Endothelial cell of umbilical vein (primary cell): Measurements from ENCODE around the gene RNF145. TPM values are rescaled to one million over a fixed set of nuclear protein-coding genes. Genes with fewer than 3 reads are reported as not detected.

Experiments used
- BruUV-seq: library from RNA; stranded (reverse); fragments of 400-500 nt; replicated peaks from 2 replicates; lab custom pipeline; 2021; lab: Mats Ljungman, UMichigan
- CTCF ChIA-PET: fragments of 300-600, 350-600 bp; sonication (Branson Sonifier 250); formaldehyde crosslinking; loops from one replicate; lab custom pipeline; 2021; ENCODE audit warnings: antibody characterized with exemption, inconsistent platforms; lab: Charles Lee
- POLR2A ChIA-PET: fragments of 300-600, 350-600 bp; sonication (Branson Sonifier 250); formaldehyde crosslinking; loops from one replicate; lab custom pipeline; 2021; ENCODE audit warnings: antibody characterized with exemption, inconsistent platforms; lab: Charles Lee
- DNase-seq: peaks from one replicate; pipeline ENCODE4 v3.0.0-alpha.2; 2011; ENCODE audit warnings: low read depth, low spot score
- FAIRE-seq: peaks from 2 replicates; lab custom pipeline; 2011; peaks lifted over from hg19 to GRCh38; lab: Jason Lieb, UNC
- H2AFZ ChIP-seq: 2 replicates; pipeline ENCODE4 v1.6.0; 2012; ENCODE audit warnings: low read depth, low read length, control low read depth, inconsistent platforms
- H3K27ac ChIP-seq: 2 replicates; pipeline ENCODE4 v1.5.1; 2011; ENCODE audit warnings: low read depth, mild to moderate bottlenecking, control low read depth, low read length, moderate library complexity; ENCODE audit not compliant: insufficient read depth
- H3K27me3 ChIP-seq, 2 experiments: 2 replicates each; pipeline versions ENCODE4 v1.6.0 to v1.6.1; 2011; ENCODE audit warnings: low read length in 2 of 2, mixed read lengths in 1 of 2; ENCODE audit not compliant: control insufficient read depth in 2 of 2, insufficient read depth in 2 of 2
- H3K36me3 ChIP-seq, 2 experiments: 2 replicates in 1 of 2; 3 replicates in 1 of 2; pipeline ENCODE4 v1.5.1; 2011; ENCODE audit warnings: low read length in 2 of 2, mild to moderate bottlenecking in 1 of 2, moderate library complexity in 1 of 2; ENCODE audit not compliant: control insufficient read depth in 2 of 2, insufficient read depth in 2 of 2; ENCODE audit errors: extremely low read depth in 1 of 2
- H3K4me1 ChIP-seq: 3 replicates; pipeline ENCODE4 v1.5.1; 2011; ENCODE audit warnings: mild to moderate bottlenecking, low read length; ENCODE audit not compliant: control insufficient read depth, insufficient read depth; ENCODE audit errors: extremely low read depth
- H3K4me2 ChIP-seq: 2 replicates; pipeline ENCODE4 v1.6.1; 2011; ENCODE audit warnings: low read length, control low read depth, mixed read lengths; ENCODE audit not compliant: insufficient read depth
- H3K4me3 ChIP-seq, 3 experiments: fragments of 200-600 bp in 1 of 3; sonication (generic), shearing (Covaris generic) in 1 of 3; replicated peaks in 1 of 3; 2 replicates each; pipeline ENCODE4 v1.5.1; 2011 to 2016; ENCODE audit warnings: control low read depth in 3 of 3, low read length in 3 of 3, mild to moderate bottlenecking in 2 of 3, inconsistent platforms in 1 of 3, low read depth in 1 of 3, moderate library complexity in 1 of 3; ENCODE audit not compliant: insufficient read depth in 1 of 3
- H3K79me2 ChIP-seq: 2 replicates; pipeline ENCODE4 v1.6.0; 2012; ENCODE audit warnings: low read length, inconsistent platforms; ENCODE audit not compliant: control insufficient read depth, insufficient read depth
- H3K9ac ChIP-seq: replicated peaks from 2 replicates; pipeline ENCODE3; 2011; ENCODE audit warnings: low read length, control low read depth; ENCODE audit not compliant: insufficient read depth; ENCODE audit errors: extremely low read depth
- H3K9me1 ChIP-seq: replicated peaks from 3 replicates; pipeline ENCODE4 v1.6.0; 2011; ENCODE audit warnings: mild to moderate bottlenecking, low read length; ENCODE audit not compliant: control insufficient read depth, insufficient read depth; ENCODE audit errors: extremely low read depth
- H3K9me3 ChIP-seq: replicated peaks from 2 replicates; pipeline ENCODE4 v1.5.1; 2012; ENCODE audit warnings: low read length, inconsistent platforms; ENCODE audit not compliant: control insufficient read depth, insufficient read depth
- H4K20me1 ChIP-seq: replicated peaks from 2 replicates; pipeline ENCODE3; 2011; ENCODE audit warnings: mild to moderate bottlenecking, low read length; ENCODE audit not compliant: control insufficient read depth, insufficient read depth; ENCODE audit errors: extremely low read depth
- EZH2 ChIP-seq: IDR thresholded peaks from 2 replicates; pipeline ENCODE4 v1.6.1; 2012; ENCODE audit warnings: borderline replicate concordance, low read depth, mild to moderate bottlenecking, moderate library complexity, low read length, inconsistent platforms; ENCODE audit not compliant: severe bottlenecking
- FOS ChIP-seq: IDR thresholded peaks from 2 replicates; pipeline ENCODE4 v1.6.1; 2011; ENCODE audit warnings: mild to moderate bottlenecking, low read length, moderate library complexity, borderline replicate concordance; ENCODE audit not compliant: insufficient read depth
- GATA2 ChIP-seq: IDR thresholded peaks from 2 replicates; pipeline ENCODE4 v1.7.0; 2011; ENCODE audit warnings: low read depth, mild to moderate bottlenecking, moderate library complexity, mixed read lengths, low read length; ENCODE audit not compliant: insufficient read length, insufficient read depth
- JUN ChIP-seq: IDR thresholded peaks from 2 replicates; pipeline ENCODE4 v1.6.1; 2011; ENCODE audit warnings: borderline replicate concordance, low read depth; ENCODE audit not compliant: insufficient read length, insufficient read depth
- MYC ChIP-seq: IDR thresholded peaks from one replicate; pipeline ENCODE4 v1.6.1; 2011; ENCODE audit warnings: mild to moderate bottlenecking, low read depth, low read length
- POLR2A ChIP-seq: IDR thresholded peaks from 2 replicates; pipeline ENCODE4 v1.6.1; 2012; ENCODE audit warnings: low read depth, mild to moderate bottlenecking, control low read depth, low read length
- POLR2AphosphoS5 ChIP-seq: IDR thresholded peaks from 2 replicates; pipeline ENCODE4 v1.6.1; 2012; ENCODE audit warnings: low read depth, mild to moderate bottlenecking, control low read depth, low read length, moderate library complexity; ENCODE audit not compliant: insufficient read depth
- dilution Hi-C: fragments of 300-500 bp; cut with MboI; formaldehyde crosslinking; loops from one replicate; pipeline ENCODE4 v1.15.0; 2019; ENCODE audit warnings: low sequenced_read_pairs; ENCODE audit not compliant: extremely low pct_ligation_motif_present
- intact Hi-C: fragments of 100-400 bp; cut with micrococcal nuclease; formaldehyde crosslinking; loops from one replicate; pipeline ENCODE4 v1.10.0; 2022
- polyA plus RNA-seq, 4 experiments: library from polyadenylated mRNA; depleted of rRNA in 3 of 4; stranded (reverse) in 3 of 4; unstranded in 1 of 4; fragments of >200 nt; gene quantifications; 2 replicates each; pipeline versions ENCODE4 v1.2.1 to v1.2.3, GENCODE V29; 2011 to 2012; ENCODE audit warnings: missing spikeins in 1 of 4
- total RNA-seq: library from RNA; stranded (reverse); gene quantifications from 2 replicates; pipeline ENCODE4 v1.2.3, GENCODE V29; 2021
- TF ChIP-seq, protein P1 (sequence below), 2 donors: IDR thresholded peaks; 1 replicate in 1 of 2; 2 replicates in 1 of 2; pipeline ENCODE4 v1.5.1; 2011; ENCODE audit warnings: low read length in 2 of 2, mild to moderate bottlenecking in 2 of 2, moderate library complexity in 2 of 2, control low read depth in 1 of 2, inconsistent platforms in 1 of 2, low read depth in 1 of 2; ENCODE audit not compliant: insufficient read depth in 1 of 2; ENCODE audit errors: extremely low read depth in 1 of 2
- TF ChIP-seq, protein P2 (sequence below): IDR thresholded peaks from 2 replicates; pipeline ENCODE4 v1.6.1; 2011; ENCODE audit not compliant: insufficient read depth, insufficient read length

RNF145 gene
- total and polyA plus RNA-seq, 2 donors (not counting 3 experiments of a cell fraction or from before 2014, with no cell fraction given): 39.4 to 62.3 TPM

GRCh38 chr5:159113405-159113804 is 95.9 kb downstream of the RNF145 start:
- no peaks in the 10 kb centered on the region for H3K4me1 ChIP-seq

More at GRCh38 chr5:159113405-159113804, 95.9 kb downstream of the RNF145 start:
- Histone ChIP-seq H3K27ac (no peak overlapping the region), H4K20me1 (no peaks in the 10 kb centered on the region), H3K79me2 (no peaks in the 10 kb centered on the region), H3K9me1 (no peaks in the 10 kb centered on the region), H3K4me2 (no peak overlapping the region), H2AFZ (no peak overlapping the region), H3K4me3 (no peak overlapping the region), H3K36me3 (no peaks in the 10 kb centered on the region), H3K9me3 (no peaks in the 10 kb centered on the region), H3K9ac (no peak overlapping the region), H3K27me3 (peaks cover 0 to 10% of the 10 kb centered on the region in 2 experiments)
- DNase-seq (no peak), FAIRE-seq (no peak)
- CTCF ChIA-PET: no interaction called here
- TF ChIP-seq EZH2 (no peak), POLR2A (no peak), GATA2 (no peak), FOS (no peak), MYC (no peak), JUN (no peak), POLR2AphosphoS5 (no peak)
- TF ChIP-seq, protein P1, sequence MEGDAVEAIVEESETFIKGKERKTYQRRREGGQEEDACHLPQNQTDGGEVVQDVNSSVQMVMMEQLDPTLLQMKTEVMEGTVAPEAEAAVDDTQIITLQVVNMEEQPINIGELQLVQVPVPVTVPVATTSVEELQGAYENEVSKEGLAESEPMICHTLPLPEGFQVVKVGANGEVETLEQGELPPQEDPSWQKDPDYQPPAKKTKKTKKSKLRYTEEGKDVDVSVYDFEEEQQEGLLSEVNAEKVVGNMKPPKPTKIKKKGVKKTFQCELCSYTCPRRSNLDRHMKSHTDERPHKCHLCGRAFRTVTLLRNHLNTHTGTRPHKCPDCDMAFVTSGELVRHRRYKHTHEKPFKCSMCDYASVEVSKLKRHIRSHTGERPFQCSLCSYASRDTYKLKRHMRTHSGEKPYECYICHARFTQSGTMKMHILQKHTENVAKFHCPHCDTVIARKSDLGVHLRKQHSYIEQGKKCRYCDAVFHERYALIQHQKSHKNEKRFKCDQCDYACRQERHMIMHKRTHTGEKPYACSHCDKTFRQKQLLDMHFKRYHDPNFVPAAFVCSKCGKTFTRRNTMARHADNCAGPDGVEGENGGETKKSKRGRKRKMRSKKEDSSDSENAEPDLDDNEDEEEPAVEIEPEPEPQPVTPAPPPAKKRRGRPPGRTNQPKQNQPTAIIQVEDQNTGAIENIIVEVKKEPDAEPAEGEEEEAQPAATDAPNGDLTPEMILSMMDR (IDR thresholded peaks at IDR 0.05; ENCODE audit: extremely low read depth in 1 of 2, insufficient read depth in 1 of 2, low read depth in 1 of 2, low read length in 2 of 2): no peak
- TF ChIP-seq, protein P2, sequence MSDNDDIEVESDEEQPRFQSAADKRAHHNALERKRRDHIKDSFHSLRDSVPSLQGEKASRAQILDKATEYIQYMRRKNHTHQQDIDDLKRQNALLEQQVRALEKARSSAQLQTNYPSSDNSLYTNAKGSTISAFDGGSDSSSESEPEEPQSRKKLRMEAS: no peak
- intact Hi-C loops (no loop called here), dilution Hi-C loops (no loop called here)
- BruUV-seq: no TSS peak
- POLR2A ChIA-PET: no interaction called here
